GM10847 (cell line): ENCODE data around the gene OVAAL.

Source experiments
- POLR2A ChIP-seq: IDR thresholded peaks from 2 replicates; pipeline ENCODE4 v1.6.1; 2011; ENCODE audit not compliant: insufficient read length; ENCODE audit errors: extremely low read depth

OVAAL gene

DNA sequence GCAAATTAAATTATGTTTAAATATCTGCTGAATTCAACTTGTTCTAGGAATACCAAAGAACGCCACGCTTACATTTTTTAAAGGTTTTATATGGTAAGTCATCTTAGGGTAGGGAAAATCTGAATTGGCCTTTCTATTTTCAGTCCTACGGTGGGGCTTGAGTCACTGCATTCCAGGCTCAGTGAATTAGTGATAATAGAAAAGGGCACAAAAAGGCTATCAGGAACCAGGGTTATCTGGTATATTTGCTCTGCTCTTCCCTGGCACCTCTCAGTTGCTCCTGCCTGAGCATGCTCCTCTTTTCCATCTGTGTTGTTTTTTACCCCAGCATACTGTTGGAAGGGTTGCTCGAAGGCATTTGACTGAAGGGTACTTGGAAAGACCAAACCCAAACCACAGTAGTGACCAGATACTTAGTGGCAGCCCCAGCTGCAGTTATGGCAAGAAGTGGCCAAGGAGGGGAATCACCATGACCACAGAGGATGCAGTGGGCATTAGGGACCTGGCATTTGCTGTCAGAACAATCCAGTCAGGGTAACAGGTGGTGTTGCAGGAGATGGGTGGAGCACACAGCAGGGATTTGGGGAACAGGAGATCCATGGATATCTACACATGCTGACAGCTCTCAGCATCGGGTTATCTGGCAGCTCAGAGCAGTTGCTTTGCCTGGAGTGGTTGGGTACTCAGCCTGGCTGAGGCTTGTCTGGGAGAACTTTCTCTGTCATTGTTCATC lies 2.3 kb downstream of the OVAAL start:
- TF ChIP-seq POLR2A: no peak

- TF ChIP-seq POLR2A: no peak
Observed at GRCh38 chr1:180562640-180563025, 3.9 kb downstream of the OVAAL start.

- no peak for TF ChIP-seq POLR2A
Observed at GRCh38 chr1:180563026-180563827, 4.5 kb downstream of the OVAAL start.

- no peak for TF ChIP-seq POLR2A
Observed at GRCh38 chr1:180565121-180565871, 6.5 kb downstream of the OVAAL start.

- no peak for TF ChIP-seq POLR2A
Observed at GRCh38 chr1:180566026-180566425, 7.3 kb downstream of the OVAAL start.

- TF ChIP-seq POLR2A: no peak
Observed at GRCh38 chr1:180566495-180566894, 7.7 kb downstream of the OVAAL start.

DNA sequence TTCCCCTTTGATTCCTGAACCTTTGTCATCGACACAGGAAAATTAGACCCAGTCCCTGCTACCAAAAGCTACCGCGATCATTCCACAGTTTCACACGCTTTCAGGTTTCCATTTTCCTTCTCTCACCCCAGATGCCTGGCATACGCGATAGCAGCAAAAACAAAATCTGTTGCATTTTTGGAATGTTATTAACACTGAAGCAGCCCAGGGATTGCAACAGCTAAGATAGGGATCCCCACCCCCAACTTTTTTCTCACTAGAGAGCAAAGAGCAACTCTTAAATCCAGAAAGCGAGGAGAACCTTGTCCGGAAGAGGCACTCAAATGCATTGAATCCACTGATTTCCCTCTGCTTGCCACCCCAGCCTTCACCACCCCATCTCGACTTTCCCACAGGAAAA lies 8.9 kb downstream of the OVAAL start:
- TF ChIP-seq POLR2A: no peak

GRCh38 chr1:180568184-180568583 lies 9.4 kb downstream of the OVAAL start:
- TF ChIP-seq POLR2A: no peak

GRCh38 chr1:180571060-180571831 lies 12.5 kb downstream of the OVAAL start:
- no peak for TF ChIP-seq POLR2A

GRCh38 chr1:180571832-180572636 lies 13.3 kb downstream of the OVAAL start:
- TF ChIP-seq POLR2A: no peak

DNA sequence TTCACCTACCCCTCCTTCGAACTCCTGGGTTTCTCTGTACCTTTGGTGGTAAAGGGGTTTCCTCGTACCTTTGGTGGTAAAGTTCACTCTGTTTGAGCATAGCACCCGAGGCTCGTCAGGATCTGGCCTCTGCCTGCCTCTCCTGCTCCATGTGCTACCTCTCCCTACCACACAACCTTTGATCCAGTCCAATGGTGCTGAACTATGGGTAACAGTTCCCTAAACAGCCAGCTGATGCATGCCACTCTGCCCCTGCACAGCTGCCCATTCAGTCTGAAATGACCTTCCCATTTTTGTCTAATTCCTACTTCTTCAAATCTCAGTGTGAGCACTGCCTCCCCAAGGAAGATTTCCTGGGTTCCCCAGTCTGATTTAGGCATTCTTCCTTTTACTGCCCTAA lies 14.0 kb downstream of the OVAAL start:
- no peak for TF ChIP-seq POLR2A

- TF ChIP-seq POLR2A: no peak
Observed at GRCh38 chr1:180574031-180574713, 15.4 kb downstream of the OVAAL start.

DNA sequence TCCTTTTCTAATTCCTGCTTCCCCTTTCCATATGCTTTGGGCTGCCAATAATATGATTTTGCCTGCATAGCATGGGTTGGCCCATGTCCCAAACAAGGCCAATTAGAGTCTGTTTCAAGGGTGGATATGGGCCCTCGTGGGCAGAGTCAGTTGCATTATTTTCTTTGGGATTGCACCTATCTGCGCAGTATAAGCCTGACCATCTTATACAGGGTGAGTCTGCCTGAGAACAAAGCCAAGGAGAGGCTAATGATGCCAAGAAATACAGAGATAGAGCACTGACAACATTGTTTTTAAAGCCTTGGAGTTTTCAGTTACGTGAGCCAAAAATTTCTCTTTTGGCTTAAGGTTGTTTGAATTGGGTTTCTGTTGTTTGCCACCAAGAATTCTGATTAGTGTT lies 18.6 kb downstream of the OVAAL start:
- no peak for TF ChIP-seq POLR2A
